Effector memory CD4-positive, alpha-beta T cell (primary cell): ENCODE results near the gene KTN1.

Source experiments
- DNase-seq, 3 donors: peaks; one replicate each; pipeline ENCODE4 v3.0.0-alpha.2; 2020
- H3K27ac ChIP-seq: 2 replicates; pipeline ENCODE4 v1.7.0; 2013; ENCODE audit warnings: mild to moderate bottlenecking, low read length, moderate library complexity; ENCODE audit not compliant: insufficient read depth, poor library complexity, severe bottlenecking
- H3K27me3 ChIP-seq: replicated peaks from 2 replicates; pipeline ENCODE4 v1.7.0; 2013; ENCODE audit warnings: mild to moderate bottlenecking, low read length; ENCODE audit not compliant: insufficient read depth, control insufficient read depth, poor library complexity, severe bottlenecking
- H3K36me3 ChIP-seq: 2 replicates; pipeline ENCODE4 v1.7.0; 2013; ENCODE audit warnings: mild to moderate bottlenecking, low read length, moderate library complexity; ENCODE audit not compliant: control insufficient read depth, insufficient read depth
- H3K4me1 ChIP-seq: 2 replicates; pipeline ENCODE4 v1.7.0; 2013; ENCODE audit warnings: low read length, mild to moderate bottlenecking; ENCODE audit not compliant: control insufficient read depth, insufficient read depth, poor library complexity, severe bottlenecking
- H3K4me3 ChIP-seq: 2 replicates; pipeline ENCODE4 v1.7.0; 2013; ENCODE audit warnings: low read length, low read depth, mild to moderate bottlenecking; ENCODE audit not compliant: insufficient read depth, poor library complexity, severe bottlenecking
- H3K9me3 ChIP-seq: 2 replicates; pipeline ENCODE4 v1.7.0; 2013; ENCODE audit warnings: mild to moderate bottlenecking, low read length, moderate library complexity; ENCODE audit not compliant: control insufficient read depth

Gene KTN1

GRCh38 chr14:55587847-55588246 lies 7.8 kb downstream of the KTN1 start:
- Histone ChIP-seq H3K4me1 (peaks cover 3% of the 10 kb centered on the region), H3K27ac (no peak overlapping the region), H3K9me3 (no peaks in the 10 kb centered on the region), H3K27me3 (no peaks in the 10 kb centered on the region), H3K4me3 (no peak overlapping the region), H3K36me3 (no peaks in the 10 kb centered on the region)
- DNase-seq, result no peak

GRCh38 chr14:55588259-55588699 lies 8.3 kb downstream of the KTN1 start:
- Histone ChIP-seq H3K9me3 (no peaks in the 10 kb centered on the region), H3K36me3 (no peaks in the 10 kb centered on the region), H3K4me1 (no peaks in the 10 kb centered on the region), H3K4me3 (no peak overlapping the region), H3K27me3 (no peaks in the 10 kb centered on the region), H3K27ac (no peak overlapping the region)
- DNase-seq, result no peak

- H3K9me3 ChIP-seq, result no peaks in the 10 kb centered on the region
- H3K27me3 ChIP-seq, result no peaks in the 10 kb centered on the region
- H3K4me1 ChIP-seq, result no peaks in the 10 kb centered on the region
- H3K36me3 ChIP-seq, result no peaks in the 10 kb centered on the region
- H3K4me3 ChIP-seq, result no peak overlapping the region
- DNase-seq, result no peak
- H3K27ac ChIP-seq, result no peak overlapping the region
Observed at GRCh38 chr14:55589171-55589570, 9.2 kb downstream of the KTN1 start.

GRCh38 chr14:55592436-55592835 lies 12.4 kb downstream of the KTN1 start:
- H3K36me3 ChIP-seq, result no peaks in the 10 kb centered on the region
- H3K9me3 ChIP-seq, result no peaks in the 10 kb centered on the region
- no peaks in the 10 kb centered on the region for H3K27me3 ChIP-seq
- H3K4me3 ChIP-seq, result no peak overlapping the region
- H3K4me1 ChIP-seq, result no peaks in the 10 kb centered on the region
- no peak overlapping the region for H3K27ac ChIP-seq
- DNase-seq, result no peak

- Histone ChIP-seq H3K36me3 (no peaks in the 10 kb centered on the region), H3K4me1 (no peaks in the 10 kb centered on the region), H3K4me3 (no peak overlapping the region), H3K27me3 (no peaks in the 10 kb centered on the region), H3K9me3 (no peaks in the 10 kb centered on the region), H3K27ac (no peak overlapping the region)
- no peak for DNase-seq
Observed at GRCh38 chr14:55593698-55594097, 13.7 kb downstream of the KTN1 start.

- Histone ChIP-seq H3K36me3 (no peaks in the 10 kb centered on the region), H3K9me3 (no peaks in the 10 kb centered on the region), H3K27ac (no peak overlapping the region), H3K4me1 (no peaks in the 10 kb centered on the region), H3K4me3 (no peak overlapping the region), H3K27me3 (no peaks in the 10 kb centered on the region)
- DNase-seq, result no peak
Observed at GRCh38 chr14:55599250-55599879, 19.4 kb downstream of the KTN1 start.

GRCh38 chr14:55600784-55601561 lies 21.0 kb downstream of the KTN1 start:
- no peak for DNase-seq
- H3K9me3 ChIP-seq, result no peaks in the 10 kb centered on the region
- H3K27ac ChIP-seq, result no peak overlapping the region
- no peak overlapping the region for H3K4me3 ChIP-seq
- no peaks in the 10 kb centered on the region for H3K27me3 ChIP-seq
- no peaks in the 10 kb centered on the region for H3K4me1 ChIP-seq
- H3K36me3 ChIP-seq, result no peaks in the 10 kb centered on the region

- no peak overlapping the region for H3K4me3 ChIP-seq
- no peaks in the 10 kb centered on the region for H3K36me3 ChIP-seq
- DNase-seq, result no peak
- no peaks in the 10 kb centered on the region for H3K9me3 ChIP-seq
- H3K27ac ChIP-seq, result no peak overlapping the region
- H3K27me3 ChIP-seq, result no peaks in the 10 kb centered on the region
- no peaks in the 10 kb centered on the region for H3K4me1 ChIP-seq
Observed at GRCh38 chr14:55603401-55603953, 23.5 kb downstream of the KTN1 start.

GRCh38 chr14:55604488-55604887 lies 24.5 kb downstream of the KTN1 start:
- H3K9me3 ChIP-seq, result no peaks in the 10 kb centered on the region
- no peaks in the 10 kb centered on the region for H3K4me1 ChIP-seq
- no peaks in the 10 kb centered on the region for H3K36me3 ChIP-seq
- no peak overlapping the region for H3K27ac ChIP-seq
- no peak overlapping the region for H3K4me3 ChIP-seq
- no peak for DNase-seq
- no peaks in the 10 kb centered on the region for H3K27me3 ChIP-seq

- H3K27me3 ChIP-seq, result no peaks in the 10 kb centered on the region
- H3K36me3 ChIP-seq, result no peaks in the 10 kb centered on the region
- no peaks in the 10 kb centered on the region for H3K4me1 ChIP-seq
- no peak for DNase-seq
- no peaks in the 10 kb centered on the region for H3K9me3 ChIP-seq
- H3K27ac ChIP-seq, result no peak overlapping the region
- no peak overlapping the region for H3K4me3 ChIP-seq
Observed at GRCh38 chr14:55604900-55605418, 25.0 kb downstream of the KTN1 start.
